ENCODE data around the gene TMEM30B.

The TMEM30B gene

GRCh38 chr14:61229981-61230380 lies 51.2 kb downstream of the TMEM30B start:
- no peaks in the 10 kb centered on the region for H3K36me3 ChIP-seq (ENCODE audit: control insufficient read depth in 4 of 4, insufficient read depth in 4 of 4, low read length in 3 of 4)
- no peak overlapping the region for H3K4me3 ChIP-seq (ENCODE audit: control insufficient read depth in 1 of 7, extremely low read depth in 1 of 7, insufficient read depth in 4 of 7, low read depth in 2 of 7, low read length in 6 of 7)
- peaks cover 0 to 11% (median 0%) of the 10 kb centered on the region in 5 experiments for H3K27me3 ChIP-seq (replicated peaks in 2 of 5; ENCODE audit: control insufficient read depth in 4 of 5, insufficient read depth in 5 of 5, low read length in 4 of 5)
- H3K9me3 ChIP-seq (ENCODE audit: control extremely low read depth in 1 of 5, control insufficient read depth in 4 of 5, insufficient read depth in 2 of 5, low read depth in 1 of 5, low read length in 4 of 5), result no peaks in the 10 kb centered on the region
- 100% methylated on average over 1 of the region's 4 CpGs for WGBS (ENCODE audit: insufficient coverage)
- no peak overlapping the region for H3K27ac ChIP-seq (ENCODE audit: insufficient read depth in 1 of 2, low read depth in 1 of 2, low read length in 2 of 2, poor library complexity in 1 of 2, severe bottlenecking in 2 of 2)
- CTCF ChIA-PET, result no interaction called here
- POLR2A ChIA-PET, result no interaction called here
- no peak for DNase-seq
- no peaks in the 10 kb centered on the region for H3K4me1 ChIP-seq (ENCODE audit: control extremely low read depth in 1 of 4, control insufficient read depth in 4 of 4, insufficient read depth in 4 of 4, low read length in 3 of 4)

- CTCF ChIA-PET, result no interaction called here
- WGBS (ENCODE audit: insufficient coverage), result 80% methylated on average over 1 of the region's 6 CpGs
- POLR2A ChIA-PET, result no interaction called here
- no peaks in the 10 kb centered on the region for H3K4me1 ChIP-seq (ENCODE audit: control extremely low read depth in 1 of 4, control insufficient read depth in 4 of 4, insufficient read depth in 4 of 4, low read length in 3 of 4)
- H3K9me3 ChIP-seq (ENCODE audit: control extremely low read depth in 1 of 5, control insufficient read depth in 4 of 5, insufficient read depth in 2 of 5, low read depth in 1 of 5, low read length in 4 of 5), result no peaks in the 10 kb centered on the region
- H3K27me3 ChIP-seq (replicated peaks in 2 of 5; ENCODE audit: control insufficient read depth in 4 of 5, insufficient read depth in 5 of 5, low read length in 4 of 5), result peaks cover 0 to 9% (median 3%) of the 10 kb centered on the region in 5 experiments
- no peak overlapping the region for H3K27ac ChIP-seq (ENCODE audit: insufficient read depth in 1 of 2, low read depth in 1 of 2, low read length in 2 of 2, poor library complexity in 1 of 2, severe bottlenecking in 2 of 2)
- H3K36me3 ChIP-seq (ENCODE audit: control insufficient read depth in 4 of 4, insufficient read depth in 4 of 4, low read length in 3 of 4), result no peaks in the 10 kb centered on the region
- no peak for DNase-seq
- no peak overlapping the region for H3K4me3 ChIP-seq (ENCODE audit: control insufficient read depth in 1 of 7, extremely low read depth in 1 of 7, insufficient read depth in 4 of 7, low read depth in 2 of 7, low read length in 6 of 7)
Observed at GRCh38 chr14:61229475-61229888, 51.7 kb downstream of the TMEM30B start.

GRCh38 chr14:61227884-61228591 lies 53.1 kb downstream of the TMEM30B start:
- Histone ChIP-seq H3K9me3 (ENCODE audit: control extremely low read depth in 1 of 5, control insufficient read depth in 4 of 5, insufficient read depth in 2 of 5, low read depth in 1 of 5, low read length in 4 of 5) (no peaks in the 10 kb centered on the region), H3K4me3 (ENCODE audit: control insufficient read depth in 1 of 7, extremely low read depth in 1 of 7, insufficient read depth in 4 of 7, low read depth in 2 of 7, low read length in 6 of 7) (no peak overlapping the region), H3K4me1 (ENCODE audit: control extremely low read depth in 1 of 4, control insufficient read depth in 4 of 4, insufficient read depth in 4 of 4, low read length in 3 of 4) (no peaks in the 10 kb centered on the region), H3K27me3 (replicated peaks in 2 of 5; ENCODE audit: control insufficient read depth in 4 of 5, insufficient read depth in 5 of 5, low read length in 4 of 5) (peaks cover 0 to 14% (median 12%) of the 10 kb centered on the region in 5 experiments), H3K36me3 (ENCODE audit: control insufficient read depth in 4 of 4, insufficient read depth in 4 of 4, low read length in 3 of 4) (no peaks in the 10 kb centered on the region), H3K27ac (ENCODE audit: insufficient read depth in 1 of 2, low read depth in 1 of 2, low read length in 2 of 2, poor library complexity in 1 of 2, severe bottlenecking in 2 of 2) (no peak overlapping the region)
- WGBS (ENCODE audit: insufficient coverage), result 89% methylated on average over 3 of the region's 6 CpGs
- ChIA-PET POLR2A (no interaction called here), CTCF (no interaction called here)
- DNase-seq, result no peak
